GM08714 (cell line): Measurements from ENCODE around the gene TNS1.

ENCODE experiments used
- H3K4me3 ChIP-seq: fragments of 200-500 bp; sonication (Bioruptor generic); 2 replicates; pipeline ENCODE4 v1.5.1; 2014; ENCODE audit warnings: mild to moderate bottlenecking, low read length, inconsistent platforms
- ZNF274 ChIP-seq: IDR thresholded peaks from 2 replicates; pipeline ENCODE4 v1.6.1; 2012; ENCODE audit warnings: mild to moderate bottlenecking, low read depth, low read length

The TNS1 gene

DNA sequence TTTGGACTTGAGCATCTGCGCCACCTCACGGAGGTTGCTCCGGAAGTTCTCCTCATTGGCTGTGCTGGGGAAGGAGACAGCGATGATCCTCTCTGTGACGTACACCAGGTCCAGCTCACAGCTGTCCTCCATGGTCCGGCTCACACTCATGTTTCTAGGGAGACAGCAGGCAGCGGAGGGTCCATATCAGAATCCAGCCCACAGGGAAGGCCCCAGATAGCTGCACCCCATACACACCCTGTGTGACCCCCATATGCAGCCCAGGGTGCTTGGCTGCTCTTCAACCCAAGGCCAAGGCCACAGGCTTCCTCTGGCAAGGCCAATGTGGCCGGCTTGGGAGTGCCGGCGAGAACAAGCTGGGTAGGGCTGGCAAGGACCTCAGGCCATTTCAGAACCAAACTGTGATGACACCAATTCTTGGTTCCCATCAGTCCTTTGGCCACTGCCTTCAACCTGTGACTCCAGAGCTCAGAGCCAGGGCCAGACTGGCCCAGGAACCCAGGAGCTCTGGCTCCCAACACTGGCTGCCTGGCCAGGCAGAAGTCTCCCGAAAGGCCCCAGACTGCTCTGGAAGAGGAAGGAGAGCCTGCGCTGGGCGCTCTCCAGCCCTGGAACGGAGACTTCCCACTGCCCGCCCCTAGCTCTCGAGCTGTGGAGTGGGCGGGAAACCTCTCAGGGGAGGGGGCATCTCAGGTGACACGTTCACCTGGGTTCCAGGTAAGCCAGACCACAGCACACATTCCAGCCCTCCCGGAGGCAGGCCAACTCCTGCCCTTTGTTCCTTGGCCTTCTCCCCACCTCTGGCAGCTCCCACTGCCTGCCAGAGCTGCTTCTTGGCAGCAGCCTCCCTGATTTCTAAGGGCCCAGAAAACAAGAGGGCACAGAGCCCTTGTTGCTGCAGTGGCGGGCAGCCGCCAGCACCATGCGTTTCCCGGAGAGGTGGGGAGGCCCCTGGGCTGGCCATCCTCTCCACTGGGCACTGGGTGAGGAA is 104.7 kb downstream of the TNS1 start:
- no peak for TF ChIP-seq ZNF274
- no peak overlapping the region for H3K4me3 ChIP-seq

DNA sequence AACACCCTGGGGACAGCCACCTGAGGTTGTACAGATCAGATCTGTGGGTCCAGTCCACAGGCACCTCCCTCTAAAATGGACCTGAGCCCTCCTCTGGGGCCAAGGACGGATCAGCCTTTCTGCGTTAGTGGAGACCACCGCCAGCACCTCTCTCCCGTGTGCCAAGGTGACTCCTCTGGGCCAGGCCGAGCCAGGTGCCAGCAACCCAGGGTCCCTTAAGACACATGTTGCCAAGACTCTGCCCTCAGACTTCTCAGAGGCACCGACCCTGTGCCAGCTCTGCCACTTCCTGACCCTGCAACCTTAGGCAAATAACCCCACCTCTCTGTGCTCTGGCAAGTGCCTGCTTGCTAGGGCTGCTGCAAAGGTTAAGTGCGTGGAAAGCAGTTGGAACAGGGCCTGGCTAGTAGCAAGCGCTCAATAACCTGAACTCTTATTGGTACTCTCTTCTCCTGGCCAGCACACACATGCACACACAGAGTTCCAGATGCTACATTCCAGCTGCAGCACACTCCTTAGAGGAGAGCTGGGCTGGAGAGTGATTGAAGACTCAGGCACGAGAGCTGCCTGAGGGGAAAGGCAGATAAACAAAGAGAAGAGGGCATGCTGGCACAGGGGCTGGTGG is 105.6 kb downstream of the TNS1 start:
- no peak overlapping the region for H3K4me3 ChIP-seq
- TF ChIP-seq ZNF274, result no peak

DNA sequence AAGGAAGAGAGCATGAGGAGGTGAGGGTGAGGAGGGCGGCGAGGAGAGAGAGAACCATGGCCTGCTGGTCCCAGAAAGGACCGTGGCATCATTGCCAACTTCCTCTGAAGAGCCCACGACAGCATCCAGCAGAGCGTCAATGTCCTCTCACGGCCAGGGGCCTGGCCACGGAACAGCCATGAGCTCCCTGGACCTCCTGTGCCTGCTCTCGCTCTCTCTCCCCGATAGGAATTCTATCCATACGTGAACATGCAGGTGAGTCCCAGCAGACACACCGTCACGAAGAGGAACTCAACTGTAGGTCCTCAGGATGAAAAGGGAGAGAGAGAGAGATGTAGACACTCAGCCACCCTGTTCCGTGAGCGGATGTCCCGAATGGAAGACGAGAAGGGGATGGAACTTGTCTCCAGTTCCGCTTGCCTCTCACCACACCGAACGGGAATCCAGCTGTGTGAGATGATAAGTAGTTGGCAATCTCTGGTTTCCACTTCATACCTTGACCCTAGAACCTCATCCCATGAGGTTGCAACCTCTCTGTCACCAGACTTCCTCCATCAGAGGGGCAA is 107.6 kb downstream of the TNS1 start:
- no peak for TF ChIP-seq ZNF274
- H3K4me3 ChIP-seq, result no peak overlapping the region

DNA sequence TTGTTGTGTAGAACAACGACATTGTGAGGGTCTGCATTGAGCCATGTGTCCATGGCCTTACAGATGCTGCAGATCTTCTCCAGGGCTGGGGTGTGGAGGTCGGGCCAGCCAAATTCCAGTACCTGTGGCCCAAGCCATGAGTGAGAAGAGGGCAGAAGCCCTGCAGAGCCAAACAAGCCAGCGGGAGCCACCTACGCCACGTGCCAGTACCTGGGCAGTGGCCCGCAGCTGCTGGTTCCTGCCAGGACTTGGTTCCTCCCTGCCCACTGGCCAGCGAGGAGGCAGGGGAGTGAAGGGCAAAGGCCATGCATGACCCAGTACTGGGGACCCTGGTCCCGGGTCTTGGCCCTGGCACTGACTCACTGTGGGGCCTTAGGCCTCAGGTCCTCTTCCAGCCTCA is 109.4 kb downstream of the TNS1 start:
- TF ChIP-seq ZNF274, result no peak
- H3K4me3 ChIP-seq, result no peak overlapping the region

DNA sequence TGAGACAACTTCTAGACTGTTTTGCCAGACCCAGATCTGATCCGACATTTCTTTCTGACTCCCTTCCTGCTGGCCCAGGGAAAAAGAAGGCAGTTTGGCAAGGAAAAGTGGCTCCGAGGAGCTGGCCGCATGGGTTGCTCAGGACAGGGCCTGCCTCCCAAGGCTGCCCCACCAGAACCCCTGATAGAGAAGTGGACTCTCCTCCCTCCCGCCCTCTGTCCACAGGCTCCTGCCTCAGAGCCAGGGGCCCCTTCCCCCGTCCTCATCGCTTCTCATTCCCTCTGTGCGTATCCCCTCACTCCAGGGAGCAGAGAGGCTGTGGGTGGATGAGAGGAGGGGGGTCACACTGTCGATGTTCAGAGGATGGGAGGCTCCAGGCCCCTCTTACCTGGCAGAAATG is 110.2 kb downstream of the TNS1 start:
- TF ChIP-seq ZNF274, result no peak
- H3K4me3 ChIP-seq, result no peak overlapping the region

DNA sequence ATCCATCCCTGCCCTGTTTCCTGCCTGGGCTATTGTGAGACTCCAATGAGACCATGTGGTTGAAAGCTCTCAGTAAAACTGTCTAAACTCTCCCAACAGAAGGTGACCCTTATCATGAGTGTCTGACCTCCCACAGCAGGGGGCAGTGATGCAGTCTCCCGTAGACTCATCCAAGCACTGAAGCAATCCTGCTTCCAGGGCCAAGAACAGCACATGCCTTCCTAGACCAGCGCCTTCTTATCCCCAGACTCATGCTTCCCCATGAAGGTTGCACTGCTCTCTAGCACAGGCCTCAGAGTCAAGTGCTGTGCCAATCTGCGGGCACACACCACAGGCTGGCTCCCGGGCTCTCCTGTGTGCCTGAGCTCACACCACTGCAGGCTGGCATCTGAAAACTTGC is 112.3 kb downstream of the TNS1 start:
- no peak for TF ChIP-seq ZNF274
- no peak overlapping the region for H3K4me3 ChIP-seq

DNA sequence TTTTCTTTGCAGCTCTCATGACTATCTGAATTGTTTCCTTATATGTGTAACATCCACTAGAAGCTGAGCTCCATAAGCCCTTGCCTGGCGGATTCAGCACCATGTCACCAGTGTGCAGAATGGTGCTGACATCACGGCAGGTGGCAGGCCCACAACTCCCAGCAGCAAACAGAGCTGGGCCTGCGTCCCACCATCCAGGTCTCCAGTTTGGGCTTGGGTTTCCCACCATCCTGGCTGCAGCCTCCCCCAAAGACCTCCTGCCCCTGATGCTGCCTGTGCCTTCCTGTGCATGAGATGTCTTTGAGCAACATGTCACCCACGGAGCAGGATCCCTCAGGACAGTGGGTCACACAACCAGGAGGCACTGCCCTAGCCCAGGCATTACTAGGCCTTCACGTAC is 113.1 kb downstream of the TNS1 start:
- TF ChIP-seq ZNF274, result no peak
- H3K4me3 ChIP-seq, result no peak overlapping the region

DNA sequence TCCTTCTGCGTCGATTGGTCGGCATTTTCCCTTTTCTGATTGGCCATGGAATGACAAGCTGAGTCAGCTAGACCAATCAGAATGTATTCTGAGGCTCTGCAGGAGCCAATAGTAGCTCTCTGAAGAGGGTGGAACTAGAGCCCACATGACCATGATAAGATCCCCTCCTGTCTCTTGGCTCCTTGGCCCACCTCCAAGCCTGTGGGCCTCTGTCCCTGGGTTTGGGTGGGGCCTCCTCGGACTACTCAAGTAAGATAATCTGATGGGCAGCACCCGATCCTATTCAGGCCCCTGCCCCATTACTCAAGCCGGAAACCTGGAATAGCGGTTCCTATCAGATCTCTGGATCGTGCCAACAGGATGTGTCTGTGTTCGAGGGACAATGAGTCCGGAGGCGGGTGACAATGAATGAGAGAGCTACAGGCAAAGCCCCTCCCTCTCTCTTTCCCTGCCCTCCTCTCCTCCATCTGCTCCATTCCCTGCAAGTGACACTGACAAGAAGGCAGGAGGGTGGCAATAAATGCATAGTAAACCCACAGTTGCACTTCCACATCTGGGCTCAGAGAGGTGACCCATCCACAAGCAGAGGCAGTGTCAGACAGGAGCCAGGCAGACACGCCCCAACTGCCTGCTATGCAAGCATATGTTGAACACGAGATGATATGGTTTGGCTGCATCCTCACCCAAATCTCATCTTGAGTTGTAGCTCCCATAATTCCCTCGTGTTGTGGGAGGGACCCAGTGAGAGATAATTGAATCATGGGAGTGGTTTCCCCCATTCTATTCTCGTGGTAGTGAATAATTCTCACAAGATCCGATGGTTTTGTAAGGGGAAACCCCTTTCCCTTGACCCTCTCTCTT is 114.7 kb downstream of the TNS1 start:
- TF ChIP-seq ZNF274, result no peak
- H3K4me3 ChIP-seq, result no peak overlapping the region

DNA sequence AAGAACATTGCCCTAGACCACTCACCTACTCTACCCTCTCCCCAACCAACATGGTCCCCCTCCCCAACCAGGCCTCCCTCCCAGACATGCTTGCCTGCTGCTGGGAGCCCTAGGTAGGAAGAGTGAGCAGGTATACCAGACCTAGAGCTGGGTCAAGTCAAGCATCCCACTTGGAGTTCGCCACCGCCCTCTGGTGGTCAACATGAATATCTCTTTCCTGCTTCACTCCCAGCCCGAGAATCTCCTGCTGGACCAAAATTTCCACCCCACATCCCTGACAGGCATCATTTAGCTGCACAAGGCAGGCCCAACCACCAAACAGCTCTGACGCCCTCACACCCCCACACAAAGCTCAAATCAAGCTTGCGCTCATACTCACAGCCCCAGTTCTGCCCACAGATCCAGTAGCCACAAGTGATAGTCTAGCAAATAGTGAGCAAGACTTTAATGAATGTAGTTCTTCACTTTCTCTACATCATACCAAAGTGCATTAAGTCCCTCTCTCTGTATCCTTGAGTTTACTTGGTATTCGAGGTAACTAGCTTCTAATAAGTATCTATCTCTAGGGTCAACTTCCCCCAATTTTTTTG is 116.0 kb downstream of the TNS1 start:
- H3K4me3 ChIP-seq, result no peak overlapping the region
- TF ChIP-seq ZNF274, result no peak

DNA sequence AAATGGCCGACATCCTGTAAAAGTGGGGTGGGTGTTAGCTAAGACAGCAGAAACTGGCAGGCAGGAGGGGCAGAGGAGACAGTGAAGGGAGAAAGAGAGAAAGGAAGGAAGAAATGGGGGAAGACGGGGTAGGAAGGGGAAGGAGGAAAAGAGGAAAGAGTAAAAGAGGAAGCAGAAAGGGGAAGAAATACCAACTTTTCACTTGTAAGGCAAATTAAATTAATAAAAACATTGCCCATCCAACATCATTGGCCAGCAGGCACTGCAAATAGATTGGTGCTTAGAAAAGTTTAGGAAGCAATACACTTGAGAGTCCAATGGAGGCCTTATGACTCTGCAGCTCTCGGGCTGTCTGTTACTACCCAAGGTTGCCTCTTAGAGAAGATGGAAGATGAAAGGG is 116.7 kb downstream of the TNS1 start:
- no peak overlapping the region for H3K4me3 ChIP-seq
- no peak for TF ChIP-seq ZNF274

DNA sequence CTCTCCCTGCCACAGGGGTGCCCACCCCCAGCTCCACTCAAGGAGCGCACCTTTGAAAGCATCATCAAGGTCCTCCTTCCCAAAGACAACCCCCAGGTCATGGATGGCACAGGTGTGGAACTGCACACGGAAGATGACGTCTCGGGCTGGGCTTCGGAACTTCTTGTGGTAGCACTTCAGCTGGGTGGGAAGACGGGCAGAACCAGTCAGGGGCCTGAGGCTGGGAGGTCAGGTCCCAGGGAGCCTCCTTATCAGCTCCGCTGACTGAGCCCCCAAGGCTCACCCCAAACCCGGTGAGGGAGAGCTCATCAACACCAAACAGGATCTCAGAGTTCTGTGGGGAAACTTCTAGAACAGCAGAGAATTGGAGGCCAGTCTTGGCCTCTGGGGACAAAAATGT is 117.8 kb downstream of the TNS1 start:
- TF ChIP-seq ZNF274, result no peak
- H3K4me3 ChIP-seq, result no peak overlapping the region

DNA sequence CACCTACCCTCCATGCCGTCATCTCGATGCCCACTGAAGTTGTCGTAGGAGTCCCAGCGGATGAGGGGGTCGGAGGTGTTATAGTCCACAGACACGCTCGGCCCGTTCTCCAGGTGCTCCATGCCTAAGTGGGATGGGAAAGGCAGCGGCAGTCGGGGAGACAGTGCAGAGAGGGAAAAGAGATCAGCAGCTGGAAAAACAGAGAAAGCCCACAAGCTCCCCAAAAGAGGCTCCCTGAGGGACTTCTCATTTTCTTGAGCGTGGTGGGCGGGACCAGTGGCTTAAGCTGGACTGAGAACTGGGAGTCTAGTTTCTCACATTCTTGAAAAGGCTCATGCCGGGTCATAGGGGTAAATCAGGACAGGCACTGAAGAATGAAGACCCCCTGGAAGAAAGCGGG is 121.9 kb downstream of the TNS1 start:
- TF ChIP-seq ZNF274, result no peak

DNA sequence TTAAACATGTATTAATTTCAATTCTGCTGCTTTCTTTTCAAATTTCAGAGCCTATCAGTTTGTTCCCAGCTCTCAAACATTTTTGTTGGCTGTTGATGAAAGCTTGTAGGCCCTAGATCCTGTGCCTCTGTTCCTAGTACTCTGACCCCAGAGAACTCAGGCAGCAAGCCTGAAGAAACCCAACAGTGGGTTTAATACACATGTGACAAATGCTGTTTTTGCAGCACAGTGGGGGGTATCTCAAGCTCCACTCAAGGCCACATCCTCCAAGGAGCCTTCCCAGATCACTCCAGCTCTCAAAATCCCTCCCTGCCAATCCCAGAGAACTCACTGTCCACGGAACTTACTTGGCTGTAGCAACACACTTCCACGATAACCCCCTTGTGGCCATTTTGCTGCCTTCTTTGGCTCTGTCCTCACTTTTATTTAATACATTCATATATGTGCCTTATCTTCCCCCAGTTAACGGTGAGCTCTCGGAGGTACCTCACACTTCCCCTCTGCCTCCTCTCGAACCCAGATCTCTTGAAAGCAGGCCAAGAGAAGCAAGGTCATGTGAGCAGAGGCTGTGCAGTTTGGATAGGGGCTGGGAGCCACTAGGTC is 122.4 kb downstream of the TNS1 start:
- H3K4me3 ChIP-seq, result no peak overlapping the region
- no peak for TF ChIP-seq ZNF274

More for the DNA sequence above, 121.9 kb downstream of the TNS1 start:
- H3K4me3 ChIP-seq, result no peak overlapping the region

DNA sequence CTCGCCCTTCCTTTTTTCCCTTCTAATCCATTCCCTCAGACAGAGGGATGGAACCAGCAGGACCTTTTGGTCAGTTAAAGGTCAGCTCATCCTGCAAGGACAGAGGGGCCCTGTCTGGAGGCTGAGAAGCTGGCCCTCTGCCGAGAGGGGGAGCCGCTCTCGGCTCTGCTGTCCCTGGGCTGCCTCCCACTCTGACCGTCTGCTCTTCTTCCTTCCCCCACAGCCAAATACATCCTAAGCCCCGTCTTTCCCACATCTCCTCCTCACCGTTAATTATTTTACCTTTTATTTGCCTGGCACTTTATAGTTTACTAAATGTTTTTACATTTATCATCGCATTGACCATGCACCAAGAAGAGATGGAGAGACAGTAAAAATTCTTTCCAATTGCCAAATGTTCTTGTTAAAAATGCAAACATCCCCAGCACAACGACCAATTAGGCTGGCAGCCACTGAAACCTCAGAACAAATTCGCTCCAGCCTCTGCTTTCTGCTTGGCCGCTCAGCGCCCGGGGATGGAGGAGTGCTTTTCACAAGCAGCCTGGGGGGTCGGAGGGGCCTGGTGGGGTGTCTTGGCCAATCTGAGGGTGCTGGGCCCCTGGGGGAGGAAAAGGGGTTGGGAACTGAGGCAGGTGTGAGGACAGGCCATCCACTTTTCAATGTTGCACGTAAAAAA is 123.7 kb downstream of the TNS1 start:
- no peak for TF ChIP-seq ZNF274
- H3K4me3 ChIP-seq, result no peak overlapping the region
